GM19468 (cell line): ENCODE data around the gene MARCKS.
"Not testable (repeated sequence)": the region's sequence is repeated elsewhere in the genome, so short reads cannot be mapped to it uniquely, and the experiment has no call there.

Experiments
- ATAC-seq: cut with Tn5 transposase; IDR thresholded peaks from one replicate; pipeline ENCODE4 v1.9.1; 2021; ENCODE audit warnings: mild to moderate bottlenecking, moderate library complexity, moderate number of reproducible peaks; ENCODE audit not compliant: unreplicated experiment; ENCODE audit errors: extremely low read depth

MARCKS gene

GRCh38 chr6:113881478-113881980, 24.4 kb downstream of the MARCKS start:
- ATAC-seq: no peak

DNA sequence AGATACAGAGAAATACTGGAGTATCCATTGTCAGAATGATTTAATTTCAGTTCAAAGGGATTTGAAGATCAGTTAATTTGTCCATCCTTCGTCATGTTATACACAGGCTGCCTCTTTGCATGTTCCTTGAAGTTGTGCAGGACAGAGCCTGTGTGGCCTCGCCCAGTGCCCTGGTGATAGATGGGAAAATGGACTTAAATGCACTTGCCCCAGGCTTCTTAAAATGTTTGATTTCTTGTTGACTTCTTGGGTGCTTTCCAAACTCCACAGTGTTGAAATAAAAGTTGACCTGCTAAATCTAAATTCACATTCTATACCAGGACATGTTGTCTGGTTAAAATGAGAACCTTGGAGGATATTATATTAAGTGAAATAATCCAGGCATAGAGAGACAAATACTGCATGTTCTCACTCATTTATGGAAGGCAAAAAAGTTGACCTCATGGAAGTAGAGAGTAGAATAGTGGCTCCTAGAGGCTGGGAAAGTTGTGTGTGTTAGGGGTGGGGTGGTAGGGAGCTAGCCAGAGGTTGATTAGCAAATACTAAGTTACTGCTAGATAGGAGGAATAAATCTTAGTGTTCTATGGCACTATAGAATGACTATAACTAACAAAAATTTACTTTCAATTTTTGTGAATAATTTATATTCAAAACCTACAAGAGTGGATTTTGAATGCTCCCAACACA, 25.3 kb downstream of the MARCKS start:
- ATAC-seq: no peak

DNA sequence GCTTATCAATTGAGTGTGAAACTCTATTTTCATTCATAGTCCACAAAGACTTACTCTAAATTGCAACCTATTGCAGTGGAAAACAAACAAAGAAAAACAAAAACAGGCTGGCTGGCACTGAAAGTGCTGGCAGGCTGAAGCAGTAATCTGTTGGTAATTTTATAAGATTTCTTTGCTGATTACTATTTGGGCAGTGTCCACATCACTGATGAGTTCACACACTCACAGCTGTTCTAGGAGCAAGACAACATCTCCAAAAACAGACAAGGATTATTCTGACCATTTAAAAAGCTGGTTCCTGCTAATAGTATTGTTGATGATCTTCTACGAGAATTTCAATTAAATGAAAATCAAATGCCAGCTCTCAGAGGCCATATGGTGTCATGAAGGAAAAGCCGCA, 26.9 kb downstream of the MARCKS start:
- ATAC-seq: no peak

GRCh38 chr6:113886512-113886911, 29.4 kb downstream of the MARCKS start:
- no peak for ATAC-seq

- no peak for ATAC-seq
Observed at GRCh38 chr6:113888493-113888892, 31.3 kb downstream of the MARCKS start.

DNA sequence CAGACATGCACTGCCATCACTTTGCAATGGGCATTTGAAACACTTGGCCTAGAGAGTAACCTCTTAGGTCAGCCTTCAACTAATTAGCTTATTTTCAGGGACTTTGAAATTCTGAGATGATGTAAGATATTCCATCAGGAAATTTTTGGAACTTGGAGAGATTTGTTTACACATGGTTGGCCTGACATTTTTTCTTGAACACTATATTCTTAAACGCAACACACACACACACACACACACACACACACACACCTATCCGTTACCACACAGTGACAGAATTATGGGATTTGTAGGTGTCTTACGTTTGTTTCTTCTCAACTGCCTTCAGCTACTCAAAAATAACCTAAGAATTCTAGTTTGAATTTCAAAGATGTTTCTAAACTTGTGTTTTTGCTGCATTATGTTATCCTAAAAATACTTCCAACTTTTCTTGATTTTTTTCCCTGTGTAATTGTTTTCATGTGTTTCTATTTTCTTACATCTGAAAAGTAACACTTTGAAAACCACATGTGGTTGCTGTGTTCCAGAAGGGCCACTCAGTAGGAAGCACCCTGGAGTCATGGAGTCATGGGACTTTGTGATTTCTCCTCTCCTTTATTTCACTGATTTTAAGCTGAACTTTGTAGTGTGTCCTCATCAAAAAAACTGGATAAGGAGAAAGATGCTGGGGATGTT, 31.9 kb downstream of the MARCKS start:
- ATAC-seq: no peak

DNA sequence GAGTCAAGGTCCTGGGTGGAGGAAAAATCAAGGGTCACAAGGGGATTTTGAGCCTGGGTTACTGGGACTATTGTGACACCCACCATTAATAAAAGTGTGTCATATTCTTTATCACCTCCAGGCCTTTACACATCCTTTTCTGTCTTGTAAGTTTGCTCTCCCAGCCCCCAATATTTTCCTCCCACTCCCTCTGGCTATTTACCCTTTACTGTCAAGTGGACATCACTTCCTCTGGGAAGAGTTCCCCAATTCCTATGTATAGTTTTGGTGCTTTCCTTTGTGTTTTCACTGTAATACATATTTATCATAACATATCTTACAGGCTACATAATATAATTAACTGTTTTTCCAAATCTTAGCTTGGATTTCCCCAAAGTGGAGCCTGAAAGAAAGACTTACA, 36.3 kb downstream of the MARCKS start:
- ATAC-seq: no peak

DNA sequence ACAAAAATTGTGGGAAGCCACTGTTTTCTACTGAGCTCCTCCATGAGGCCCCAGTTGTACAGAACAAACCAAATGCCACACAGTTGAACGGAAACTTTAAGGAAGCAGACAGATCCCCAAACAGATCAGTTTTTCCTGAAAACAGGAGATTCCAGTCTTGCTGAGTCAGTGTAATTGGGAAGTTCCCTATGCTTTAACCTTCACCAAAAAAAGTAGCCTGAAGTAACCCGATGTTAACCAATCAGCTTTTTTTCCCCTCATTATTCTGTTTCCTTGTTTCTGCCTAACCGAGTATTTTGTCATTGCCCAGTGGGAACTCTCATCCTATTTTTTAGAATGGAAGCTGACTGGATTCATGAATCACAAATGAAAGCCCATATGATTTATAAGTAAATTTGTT, 36.7 kb downstream of the MARCKS start:
- ATAC-seq: no peak

DNA sequence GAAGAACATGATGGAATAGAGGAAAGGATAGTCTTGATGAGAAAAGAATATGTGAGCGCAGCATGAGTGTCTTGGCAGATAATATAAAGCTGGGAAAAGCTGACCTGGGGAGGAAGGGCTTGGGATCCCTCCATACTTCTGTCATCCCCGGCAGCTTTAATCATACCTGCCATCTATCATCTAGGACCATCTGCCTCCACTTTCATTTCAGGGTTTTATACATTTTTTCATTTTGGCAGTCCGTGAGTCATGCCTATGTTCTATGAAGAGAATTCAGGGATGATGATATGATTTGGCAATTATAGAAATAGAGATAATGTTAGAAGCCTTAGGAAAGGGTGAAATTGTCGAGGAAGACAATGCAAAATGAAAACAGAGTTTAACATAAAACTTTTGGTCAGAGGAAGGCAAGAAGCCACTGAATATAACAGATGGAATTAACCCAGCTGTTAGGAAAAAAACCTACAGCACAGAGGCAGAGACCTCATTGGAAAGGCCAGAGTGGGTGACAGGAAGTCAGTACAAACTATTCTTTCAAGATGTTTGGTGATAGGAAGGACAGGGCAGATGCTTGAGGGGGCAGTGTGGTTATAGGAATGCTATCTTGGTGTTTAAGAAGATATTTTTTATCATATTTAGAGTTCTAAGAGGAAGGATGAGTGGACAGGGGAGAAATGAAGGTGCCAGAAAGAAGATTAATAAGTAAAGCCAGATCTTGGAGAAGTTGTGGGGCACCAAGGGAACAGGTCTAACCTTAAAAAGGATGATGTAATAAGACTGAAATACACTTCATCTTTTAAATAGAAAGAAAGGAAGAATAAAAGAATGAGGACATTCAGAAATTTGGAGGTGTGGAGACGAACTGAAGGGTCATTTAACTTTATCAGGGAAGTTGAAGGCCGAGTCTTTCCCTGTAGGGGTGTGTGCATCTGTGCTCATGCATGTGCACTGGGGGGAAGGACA, 37.8 kb downstream of the MARCKS start:
- ATAC-seq: no peak

DNA sequence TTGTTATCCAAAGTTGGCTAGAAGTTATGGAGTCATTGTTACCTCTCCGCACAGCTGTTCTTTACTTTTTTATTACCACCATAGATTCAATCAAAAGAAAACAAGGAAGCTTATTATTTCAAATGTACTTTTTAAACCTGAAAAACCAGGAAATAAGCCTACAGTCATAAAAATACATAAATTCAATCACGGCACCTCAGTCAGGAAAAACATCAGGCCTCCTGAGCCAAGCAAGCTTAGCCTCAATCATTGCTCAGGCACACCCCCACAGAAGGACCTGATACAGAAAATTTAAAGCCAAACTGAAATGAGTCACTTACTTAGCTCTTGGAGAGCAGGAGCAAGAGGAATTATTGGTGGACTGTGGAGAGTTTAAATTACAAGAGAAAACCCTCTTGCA, 44.3 kb downstream of the MARCKS start:
- ATAC-seq: no peak

DNA sequence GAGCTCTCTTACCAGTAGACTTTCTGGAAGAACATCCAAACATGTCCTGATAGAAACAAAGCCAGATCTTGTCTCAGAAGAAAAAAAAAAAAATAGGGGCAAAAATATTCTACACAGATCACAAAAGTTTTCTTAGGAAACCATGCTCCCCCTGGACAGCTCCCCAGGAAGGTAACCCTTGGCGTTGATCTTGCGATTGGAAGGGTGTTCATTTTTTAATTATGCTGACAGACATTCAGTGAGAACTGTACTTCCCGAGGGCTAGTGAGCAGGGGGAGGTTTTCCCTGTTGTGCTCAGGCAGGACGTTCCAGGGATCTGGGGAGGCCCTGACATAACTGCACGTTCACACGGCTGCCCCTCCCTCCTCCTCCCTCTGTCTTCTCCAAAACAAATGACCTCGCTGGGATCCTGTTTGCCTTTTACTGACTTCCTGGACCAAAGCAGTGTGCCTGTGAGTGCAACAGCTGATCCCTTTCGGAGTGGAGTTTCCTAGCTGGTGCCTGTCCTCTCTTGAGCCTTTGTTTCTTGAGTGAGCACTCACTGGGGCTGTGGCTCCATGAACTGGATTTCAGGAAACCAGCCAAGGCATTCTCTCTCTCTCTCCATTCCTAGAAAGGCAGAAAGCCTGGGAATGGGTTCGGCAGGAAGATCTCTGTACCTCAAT, 46.7 kb downstream of the MARCKS start:
- ATAC-seq: no peak

DNA sequence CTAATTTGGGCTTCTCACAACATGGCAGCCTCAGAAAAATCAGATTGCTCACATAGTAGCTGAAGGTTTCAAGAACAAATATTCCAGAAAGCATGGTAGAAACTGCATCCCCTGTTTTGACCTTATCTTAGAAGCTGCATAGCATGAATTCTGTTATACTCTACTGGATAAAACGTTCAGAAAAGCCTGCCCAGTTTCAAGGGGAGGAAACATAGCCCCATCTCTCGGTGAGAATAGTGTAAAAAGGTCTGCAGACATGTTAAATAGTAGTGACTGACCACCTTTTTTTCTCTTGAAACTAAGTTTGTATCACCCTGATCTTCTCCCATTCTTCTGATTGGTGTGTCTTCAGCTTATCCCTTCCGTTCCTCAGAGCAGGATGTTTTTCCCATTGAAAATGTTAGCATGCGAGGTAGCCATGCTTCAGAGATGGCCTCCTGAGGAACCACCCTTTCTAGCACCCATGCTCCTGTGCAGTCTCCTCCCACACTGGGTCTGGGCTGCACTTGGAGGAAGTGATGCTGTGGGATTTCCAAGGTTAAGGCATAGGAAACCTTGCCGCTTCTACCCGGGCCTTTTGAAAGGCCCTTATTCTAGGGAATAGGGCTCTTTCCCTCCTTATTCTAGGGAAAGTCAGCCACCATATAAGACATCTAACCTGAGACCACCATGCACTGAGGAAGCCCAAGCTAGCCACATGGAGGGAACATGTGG, 50.1 kb downstream of the MARCKS start:
- ATAC-seq: no peak

DNA sequence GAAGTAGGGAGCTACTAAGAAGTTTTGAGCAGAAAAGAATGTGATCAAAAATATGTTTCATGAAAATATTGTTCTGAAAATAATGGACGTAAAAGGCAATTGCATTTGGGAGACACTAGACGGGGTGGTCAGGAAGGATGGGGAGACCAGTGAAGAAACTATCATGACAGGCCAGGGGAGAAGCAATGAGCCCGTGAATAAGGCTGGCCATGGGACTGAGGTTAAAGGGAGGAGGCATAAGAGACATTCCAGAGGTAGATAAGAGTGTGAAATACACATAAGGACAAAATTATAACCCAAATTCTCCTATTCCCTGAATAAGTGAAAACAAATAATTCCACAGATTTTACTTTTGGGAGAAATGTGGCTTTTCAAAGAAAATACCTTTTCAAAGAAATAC, 51.7 kb downstream of the MARCKS start:
- ATAC-seq: no peak

DNA sequence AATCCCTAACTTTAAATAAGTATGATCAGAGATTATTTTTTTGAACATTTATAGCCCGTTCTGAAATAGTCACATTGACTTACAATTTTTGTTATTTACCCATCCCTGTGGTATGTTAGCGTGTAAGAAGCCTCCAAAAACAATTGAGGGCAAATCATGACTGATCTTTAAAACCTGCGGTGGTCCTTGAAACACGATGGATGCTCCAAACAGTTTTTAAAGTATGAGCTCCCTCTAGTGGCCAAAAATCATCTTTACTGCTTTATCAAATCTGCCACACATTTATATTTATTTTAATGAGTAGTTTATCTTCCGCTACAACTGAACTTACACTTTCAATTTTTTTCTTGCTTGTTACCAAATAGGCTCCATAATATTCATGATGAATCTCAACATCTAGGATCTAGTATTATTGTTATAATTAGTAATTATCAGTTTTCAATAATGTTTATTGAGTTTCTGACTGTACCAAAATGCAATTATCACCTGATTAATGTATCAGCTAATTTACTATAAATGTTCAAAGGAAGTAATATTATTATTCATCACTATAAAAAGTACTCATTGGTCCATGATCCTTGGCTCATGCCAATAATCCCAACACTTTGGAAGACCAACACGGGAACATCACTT, 52.2 kb downstream of the MARCKS start:
- no peak for ATAC-seq

- ATAC-seq: not testable (repeated sequence)
Observed at GRCh38 chr6:113910285-113910684, 53.1 kb downstream of the MARCKS start.
